Measurements from ENCODE around the gene MROH2A. TPM values are rescaled to one million over a fixed set of nuclear protein-coding genes. Genes with fewer than 3 reads are reported as not detected.
"Not testable (repeated sequence)": the region's sequence is repeated elsewhere in the genome, so short reads cannot be mapped to it uniquely, and the experiment has no call there.

The MROH2A gene
- total RNA-seq, 1 experiment from 2014 or later = not detected

- Histone ChIP-seq H3K9me3 (no peaks in the 10 kb centered on the region), H3K4me3 (peak overlapping the region; percentile 90), H3K27me3 (no peaks in the 10 kb centered on the region), H3K36me3 (peaks cover 70% of the 10 kb centered on the region)
- DNase-seq = no peak
Observed at GRCh38 chr2:233852056-233852455, 73.9 kb downstream of the MROH2A start.

GRCh38 chr2:233853353-233853752 lies 75.2 kb downstream of the MROH2A start:
- no peak for DNase-seq
- peak overlapping the region; percentile 90 for H3K4me3 ChIP-seq
- H3K36me3 ChIP-seq = peaks cover 58% of the 10 kb centered on the region
- no peaks in the 10 kb centered on the region for H3K27me3 ChIP-seq
- no peaks in the 10 kb centered on the region for H3K9me3 ChIP-seq

GRCh38 chr2:233853883-233854240 lies 75.7 kb downstream of the MROH2A start:
- H3K9me3 ChIP-seq = no peaks in the 10 kb centered on the region
- peak overlapping the region; percentile 90 for H3K4me3 ChIP-seq
- DNase-seq = no peak
- no peaks in the 10 kb centered on the region for H3K27me3 ChIP-seq
- peaks cover 52% of the 10 kb centered on the region for H3K36me3 ChIP-seq

- peak within 1 kb of the TSS; percentile 90 for H3K4me3 ChIP-seq
- H3K36me3 ChIP-seq = peaks cover 47% of the 10 kb centered on the region
- H3K9me3 ChIP-seq = no peaks in the 10 kb centered on the region
- DNase-seq = peak; percentile 97
- no peaks in the 10 kb centered on the region for H3K27me3 ChIP-seq
Observed at GRCh38 chr2:233854241-233854981, 76.3 kb downstream of the MROH2A start, which contains the start of gene HJURP. TSS of gene HJURP (minus strand) at chr2:233854535. CDS start at chr2:233854500, 35 bp downstream.

- DNase-seq = peak; percentile 45
- H3K36me3 ChIP-seq = peaks cover 38% of the 10 kb centered on the region
- H3K27me3 ChIP-seq = no peaks in the 10 kb centered on the region
- no peaks in the 10 kb centered on the region for H3K9me3 ChIP-seq
- peak overlapping the region; percentile 90; the same call in 1 of the 2 replicates for H3K4me3 ChIP-seq
Observed at GRCh38 chr2:233855345-233855744, 77.2 kb downstream of the MROH2A start.

GRCh38 chr2:233856184-233856583 lies 78.1 kb downstream of the MROH2A start:
- DNase-seq = no peak
- no peaks in the 10 kb centered on the region for H3K27me3 ChIP-seq
- no peak overlapping the region for H3K4me3 ChIP-seq
- peaks cover 29% of the 10 kb centered on the region for H3K36me3 ChIP-seq
- H3K9me3 ChIP-seq = no peaks in the 10 kb centered on the region

- DNase-seq = no peak
- Histone ChIP-seq H3K27me3 (no peaks in the 10 kb centered on the region), H3K9me3 (no peaks in the 10 kb centered on the region), H3K36me3 (peaks cover 15% of the 10 kb centered on the region), H3K4me3 (no peak overlapping the region)
Observed at GRCh38 chr2:233857511-233858141, 79.5 kb downstream of the MROH2A start.

DNA sequence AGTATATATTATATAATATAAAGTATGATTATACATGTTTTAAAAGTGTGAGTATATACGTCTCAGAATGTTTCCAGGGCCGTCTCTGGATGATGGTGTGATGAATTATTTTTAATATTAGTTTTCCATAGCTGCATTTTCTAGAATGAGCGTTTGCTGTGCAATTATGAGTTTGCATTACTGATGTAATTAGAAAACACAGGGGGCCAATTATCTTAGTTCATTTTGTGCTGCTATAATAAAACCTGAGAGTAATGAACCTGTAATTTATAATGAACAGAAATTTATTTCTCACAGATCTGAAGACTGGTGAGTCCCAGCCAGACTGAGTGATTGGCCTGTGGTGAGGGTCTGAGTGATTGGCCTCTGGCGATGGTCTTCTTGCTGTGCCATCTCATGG lies 80.2 kb downstream of the MROH2A start:
- no peak for DNase-seq
- Histone ChIP-seq H3K27me3 (no peaks in the 10 kb centered on the region), H3K36me3 (peaks cover 8% of the 10 kb centered on the region), H3K9me3 (no peaks in the 10 kb centered on the region), H3K4me3 (no peak overlapping the region)

DNA sequence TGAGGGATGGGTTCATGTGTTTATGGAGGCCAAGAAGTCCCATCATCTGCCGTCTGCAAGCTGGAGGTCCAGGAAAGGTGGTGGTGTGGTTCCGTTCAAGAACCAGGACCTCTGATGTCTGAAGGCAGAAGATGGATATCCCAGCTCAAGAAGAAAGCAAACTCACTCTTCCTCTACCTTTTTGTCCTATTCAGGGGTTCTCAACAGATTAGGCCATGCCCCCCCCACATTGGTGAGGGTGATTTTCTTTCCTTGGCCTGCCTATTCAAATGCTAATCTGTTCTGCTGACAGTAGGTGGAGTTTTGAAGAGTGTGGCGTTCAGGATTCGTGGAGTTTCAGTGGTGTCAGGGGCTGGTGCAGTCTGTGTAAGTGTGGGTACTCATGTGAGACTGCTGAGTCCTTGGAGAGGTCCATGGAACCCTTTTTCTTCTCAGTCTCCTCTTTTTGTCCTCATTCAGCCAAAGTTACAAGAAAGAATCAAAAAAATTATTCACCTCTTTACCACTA lies 84.2 kb downstream of the MROH2A start:
- Histone ChIP-seq H3K4me3 (no peak overlapping the region), H3K9me3 (no peaks in the 10 kb centered on the region), H3K27me3 (no peaks in the 10 kb centered on the region), H3K36me3 (peaks cover 35% of the 10 kb centered on the region)
- no peak for DNase-seq

- H3K27me3 ChIP-seq = no peaks in the 10 kb centered on the region
- no peak overlapping the region for H3K4me3 ChIP-seq
- peaks cover 36% of the 10 kb centered on the region for H3K36me3 ChIP-seq
- peaks cover 8% of the 10 kb centered on the region for H3K9me3 ChIP-seq
- DNase-seq = no peak
Observed at GRCh38 chr2:233865838-233866237, 87.7 kb downstream of the MROH2A start.

DNA sequence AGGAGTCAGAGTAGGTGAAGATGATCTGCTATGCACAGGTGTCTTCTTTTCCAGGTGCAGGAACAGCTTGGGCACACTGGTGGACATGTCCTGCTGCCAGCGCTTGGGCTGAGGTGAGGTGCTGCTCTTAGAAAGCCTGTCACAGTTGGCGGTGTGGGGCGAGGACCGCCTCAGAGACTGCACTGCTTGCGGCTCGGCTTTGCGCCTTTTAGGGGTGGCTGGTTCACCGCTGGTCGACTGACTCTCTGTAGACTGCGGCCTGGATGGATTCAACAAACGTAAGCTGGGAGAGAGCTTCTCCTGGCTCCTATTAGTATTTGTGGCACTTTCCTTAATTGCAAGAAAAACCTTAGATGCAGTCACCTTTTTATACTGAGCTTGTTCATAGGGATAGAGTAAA lies 88.3 kb downstream of the MROH2A start:
- H3K4me3 ChIP-seq = no peak overlapping the region
- no peak for DNase-seq
- H3K36me3 ChIP-seq = peaks cover 36% of the 10 kb centered on the region
- H3K9me3 ChIP-seq = peaks cover 8% of the 10 kb centered on the region
- H3K27me3 ChIP-seq = no peaks in the 10 kb centered on the region

- DNase-seq = peak; percentile 62
- peaks cover 36% of the 10 kb centered on the region for H3K36me3 ChIP-seq
- peaks cover 8% of the 10 kb centered on the region for H3K9me3 ChIP-seq
- peak within 1 kb of the TSS; percentile 71 for H3K4me3 ChIP-seq
- H3K27me3 ChIP-seq = no peaks in the 10 kb centered on the region
Observed at GRCh38 chr2:233867993-233868532, 89.9 kb downstream of the MROH2A start, which contains the start of gene MSL3B. TSS of gene MSL3B (minus strand) at chr2:233868386.

DNA sequence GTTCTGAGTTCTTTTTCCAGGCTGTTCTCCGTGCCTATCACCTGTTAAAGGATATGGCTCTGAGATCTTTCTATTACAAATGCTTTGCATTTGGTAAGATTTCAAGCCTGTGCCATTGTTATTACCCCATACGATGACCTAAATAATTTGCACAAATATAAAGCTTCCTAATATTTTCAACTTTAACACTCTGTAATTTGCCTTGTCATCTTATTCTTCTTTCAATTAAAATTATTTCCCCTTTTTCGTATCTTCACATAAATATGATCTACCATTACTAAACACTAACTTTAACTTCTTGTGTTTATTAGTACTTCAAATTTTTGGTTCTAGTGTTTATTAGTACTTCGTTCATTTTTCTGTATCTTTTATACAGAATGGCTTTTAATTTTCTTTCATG lies 93.3 kb downstream of the MROH2A start:
- Histone ChIP-seq H3K4me3 (no peak overlapping the region), H3K36me3 (peaks cover 10% of the 10 kb centered on the region), H3K27me3 (peaks cover 2% of the 10 kb centered on the region; the same call in 1 of the 2 replicates), H3K9me3 (peaks cover 10% of the 10 kb centered on the region)
- no peak for DNase-seq

GRCh38 chr2:233872125-233872524 lies 94.0 kb downstream of the MROH2A start:
- H3K27me3 ChIP-seq, DNase-seq, H3K36me3 ChIP-seq, H3K4me3 ChIP-seq: not testable (repeated sequence)
- peaks cover 11% of the 10 kb centered on the region for H3K9me3 ChIP-seq

DNA sequence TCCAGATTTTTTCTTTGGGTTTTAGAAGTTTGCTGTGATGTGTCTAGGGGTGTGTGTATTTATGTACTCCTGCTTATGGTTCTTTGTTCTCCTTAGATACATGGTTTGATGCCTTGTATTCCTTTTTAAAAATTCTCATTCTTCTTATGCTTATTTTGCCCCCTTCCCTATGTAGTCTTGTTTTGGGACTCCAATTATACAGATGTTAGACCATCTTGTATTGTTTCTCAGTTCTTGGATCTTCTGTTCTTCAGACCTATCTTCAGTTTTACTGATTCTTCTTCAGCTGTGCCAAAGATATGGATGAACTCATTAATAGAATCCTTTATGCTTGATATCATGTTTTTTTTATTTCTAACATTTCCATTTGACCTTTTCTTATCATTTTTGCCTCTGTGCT lies 104.2 kb downstream of the MROH2A start:
- no peak overlapping the region for H3K4me3 ChIP-seq
- peaks cover 8% of the 10 kb centered on the region for H3K27me3 ChIP-seq
- no peaks in the 10 kb centered on the region for H3K36me3 ChIP-seq
- H3K9me3 ChIP-seq = peaks cover 3% of the 10 kb centered on the region
- no peak for DNase-seq
